GM18498 (cell line): Measurements from ENCODE around the gene DRC1.
A peak's percentile ranks its signal among the peaks of the same experiment; 100 is the strongest.

ENCODE experiments used
- ATAC-seq: cut with Tn5 transposase; IDR thresholded peaks from one replicate; pipeline ENCODE4 v1.9.1; 2021; ENCODE audit warnings: mild to moderate bottlenecking, moderate library complexity; ENCODE audit not compliant: unreplicated experiment

Gene DRC1

GRCh38 chr2:26489213-26489850 lies 87.6 kb downstream of the DRC1 start:
- ATAC-seq = no peak

DNA sequence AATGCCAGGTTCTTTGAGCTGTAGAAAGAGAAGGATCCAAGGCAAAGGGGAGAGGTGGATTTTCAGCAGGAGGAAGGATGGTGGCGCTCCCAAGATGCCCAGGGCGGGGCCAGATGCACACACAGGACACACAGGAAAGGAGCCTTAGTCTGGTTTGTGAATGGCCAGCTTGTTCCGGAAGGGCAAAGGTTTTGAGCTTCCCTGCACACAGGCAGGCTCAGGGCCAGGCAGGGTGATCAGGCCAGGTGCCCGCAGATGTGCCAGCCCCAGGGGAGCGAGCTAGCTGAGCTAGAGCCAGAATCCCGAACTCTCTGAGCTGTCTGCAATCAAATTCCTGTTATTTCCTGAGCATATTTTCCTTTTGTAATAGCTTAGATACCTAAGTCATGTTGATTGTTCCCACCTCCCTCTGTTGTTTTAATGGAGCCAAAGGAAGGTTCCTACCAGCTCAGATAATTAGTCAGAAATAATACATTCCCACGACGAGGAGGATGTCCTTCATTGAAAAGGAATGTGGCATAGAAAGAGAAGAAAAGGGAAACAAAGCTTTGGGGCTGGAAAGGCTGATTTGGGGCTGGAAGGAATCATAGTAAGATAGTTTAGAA lies 89.9 kb downstream of the DRC1 start:
- ATAC-seq = no peak

GRCh38 chr2:26492749-26493515 lies 91.2 kb downstream of the DRC1 start:
- ATAC-seq = no peak

DNA sequence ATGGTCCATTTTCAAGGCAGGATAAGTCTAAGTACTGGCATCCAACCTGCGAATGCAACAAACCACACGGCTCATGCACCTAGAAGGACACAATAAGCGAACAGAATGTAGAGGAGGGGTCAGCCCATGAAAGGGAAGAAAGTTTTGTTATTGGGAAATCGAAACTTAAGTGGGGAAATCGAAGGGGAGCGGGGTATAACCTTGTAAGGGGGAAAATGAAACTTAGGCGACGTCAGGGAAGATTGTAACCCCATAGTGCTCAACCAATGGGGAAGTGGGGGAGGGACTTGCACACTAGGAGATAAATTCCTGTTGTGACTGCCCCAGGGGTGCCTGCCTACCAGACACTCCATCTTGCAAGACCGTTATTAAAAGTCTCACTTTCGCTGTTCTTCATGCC lies 91.8 kb downstream of the DRC1 start:
- ATAC-seq = no peak

- no peak for ATAC-seq
Measured at GRCh38 chr2:26494199-26494598, 92.5 kb downstream of the DRC1 start.

DNA sequence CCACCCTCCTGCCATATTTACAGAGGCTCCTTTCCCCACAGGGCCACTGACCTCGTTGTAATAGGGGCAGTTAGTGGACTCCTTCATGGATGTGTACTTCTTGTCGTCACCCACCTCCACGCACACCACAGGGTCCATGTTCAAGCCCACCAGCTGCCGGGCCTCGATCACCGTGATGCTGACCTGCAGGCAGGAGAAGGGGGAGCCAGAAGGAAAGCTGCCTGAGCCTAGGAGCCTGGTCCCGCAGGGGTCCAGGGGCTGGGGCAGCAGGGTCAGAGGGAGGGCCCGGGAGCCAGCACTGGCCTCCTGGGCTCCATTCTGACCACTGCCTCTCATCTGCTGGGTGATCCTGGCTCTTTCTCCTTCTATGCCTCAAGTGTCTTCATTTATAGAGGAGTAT lies 93.2 kb downstream of the DRC1 start:
- no peak for ATAC-seq

DNA sequence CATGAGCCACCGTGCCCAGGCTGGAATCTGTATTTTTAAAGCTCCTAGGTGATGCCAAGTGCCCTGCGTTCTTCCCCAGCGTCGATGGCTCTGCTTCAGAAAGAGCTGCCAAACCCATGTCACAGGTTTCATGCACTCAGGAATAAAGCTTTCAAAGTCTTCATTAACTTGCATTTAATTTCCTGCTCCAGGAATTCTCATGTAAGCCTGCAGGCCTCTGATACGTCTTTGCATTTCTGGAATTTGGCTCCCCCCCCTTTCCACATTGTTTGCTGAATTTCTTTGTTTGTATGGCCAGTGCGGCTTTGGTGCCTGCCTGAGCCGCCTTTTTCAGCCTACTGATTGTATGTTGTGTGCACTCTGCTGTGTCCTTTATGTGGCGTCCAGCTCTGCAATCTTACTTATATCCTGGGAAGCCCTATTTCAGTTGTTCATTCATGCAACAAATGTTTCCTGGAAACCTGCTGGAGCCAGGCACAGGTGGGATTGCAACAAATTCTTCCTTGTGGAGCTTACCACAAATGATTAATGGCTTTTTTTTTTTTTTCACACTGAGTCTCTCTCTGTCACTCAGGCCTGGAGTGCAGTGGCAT lies 94.1 kb downstream of the DRC1 start:
- ATAC-seq = no peak

- ATAC-seq = no peak
Measured at GRCh38 chr2:26500406-26500805, 98.7 kb downstream of the DRC1 start.

GRCh38 chr2:26503231-26503880 lies 101.6 kb downstream of the DRC1 start:
- peak; percentile 77 for ATAC-seq

DNA sequence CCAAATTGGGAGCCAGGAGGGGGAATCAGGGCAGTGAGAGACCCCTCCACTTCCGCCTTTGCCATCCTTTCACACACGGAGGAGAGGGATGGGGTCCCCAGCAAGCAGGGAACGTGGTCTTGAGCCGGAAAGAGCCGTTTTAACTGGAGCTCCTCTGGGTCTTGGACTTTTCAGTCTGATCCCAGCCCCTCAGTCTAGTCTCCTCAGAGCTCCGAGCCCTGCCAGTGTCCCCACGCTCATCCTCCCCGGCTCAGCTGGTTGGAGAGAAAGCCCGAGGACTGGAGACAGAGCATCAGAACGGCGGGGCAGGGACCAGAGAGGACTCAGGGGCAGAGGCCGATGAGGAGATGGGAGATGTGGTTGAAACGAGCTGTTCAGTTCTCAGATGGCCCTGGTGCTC lies 102.3 kb downstream of the DRC1 start:
- no peak for ATAC-seq

DNA sequence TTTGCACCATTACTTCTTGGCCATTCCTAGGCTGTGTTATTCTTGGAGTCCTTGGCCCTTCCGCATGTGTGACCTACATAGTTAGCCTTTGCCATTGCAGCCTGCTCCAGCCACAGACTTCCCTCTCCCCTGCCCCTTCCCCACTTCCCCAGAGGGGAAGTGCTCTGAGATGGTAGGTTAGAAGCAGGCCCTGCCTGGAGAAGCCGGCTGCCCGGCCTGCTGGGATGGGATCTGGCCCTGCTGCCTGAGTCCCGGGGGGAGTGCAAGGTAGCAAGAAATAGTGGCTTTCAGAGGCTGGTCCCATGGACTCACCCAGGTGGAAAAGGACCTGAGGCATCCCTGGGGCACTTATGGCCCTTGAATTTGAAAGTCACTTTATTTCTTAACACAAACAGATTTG lies 104.6 kb downstream of the DRC1 start:
- no peak for ATAC-seq
